PC-9 (cell line): ENCODE results near the gene PMIS2. TPM values are rescaled to one million over a fixed set of nuclear protein-coding genes. Genes with fewer than 3 reads are reported as not detected.

Experiments used
- BruUV-seq: library from RNA; stranded (reverse); fragments of 400-500 nt; replicated peaks from 2 replicates; lab custom pipeline; 2021; lab: Mats Ljungman, UMichigan
- CTCF ChIA-PET: fragments of 300-600 bp; sonication (Branson Sonifier 250); formaldehyde crosslinking; loops from one replicate; lab custom pipeline; 2022; ENCODE audit warnings: antibody characterized with exemption; lab: Charles Lee
- POLR2A ChIA-PET: fragments of 300-600 bp; sonication (Branson Sonifier 250); formaldehyde crosslinking; loops from one replicate; lab custom pipeline; 2022; ENCODE audit warnings: antibody characterized with exemption; ENCODE audit not compliant: unreplicated experiment; lab: Charles Lee
- DNase-seq, 2 experiments: peaks; one replicate each; pipeline versions ENCODE4 v3.0.0 to v3.0.0-alpha.2; 2015 to 2022; ENCODE audit warnings: mixed read lengths in 1 of 2
- H2AFZ ChIP-seq: fragments of 200-600 bp; sonication (generic); 2 replicates; pipeline ENCODE4 v1.8.1; 2017; ENCODE audit warnings: antibody characterized with exemption
- H3F3A ChIP-seq: fragments of 200-600 bp; sonication (generic); 2 replicates; pipeline ENCODE4 v1.8.1; 2017; ENCODE audit warnings: antibody characterized with exemption, mild to moderate bottlenecking, low read depth; ENCODE audit not compliant: insufficient read depth
- H3K27ac ChIP-seq: fragments of 200-600 bp; sonication (generic); 2 replicates; pipeline ENCODE4 v1.6.1; 2016; ENCODE audit warnings: mixed run types
- H3K27me3 ChIP-seq: fragments of 200-600 bp; sonication (generic); 2 replicates; pipeline ENCODE4 v1.6.1; 2016; ENCODE audit warnings: low read depth, mixed run types; ENCODE audit not compliant: insufficient read depth
- H3K36me3 ChIP-seq: fragments of 200-600 bp; sonication (generic); 2 replicates; pipeline ENCODE4 v1.6.1; 2016; ENCODE audit warnings: low read depth, mixed run types
- H3K4me1 ChIP-seq: fragments of 200-600 bp; sonication (generic); replicated peaks from 2 replicates; pipeline ENCODE4 v1.6.1; 2016; ENCODE audit warnings: mixed run types; ENCODE audit not compliant: insufficient read depth
- H3K4me2 ChIP-seq: fragments of 200-600 bp; sonication (generic); 2 replicates; pipeline ENCODE4 v1.6.1; 2017; ENCODE audit warnings: mixed run types
- H3K4me3 ChIP-seq: fragments of 200-600 bp; sonication (generic); 2 replicates; pipeline ENCODE4 v1.6.1; 2016; ENCODE audit warnings: mixed run types
- H3K79me2 ChIP-seq: fragments of 200-600 bp; sonication (generic); 2 replicates; pipeline ENCODE4 v1.6.1; 2017; ENCODE audit warnings: low read depth, mixed run types
- H3K9me2 ChIP-seq: fragments of 200-600 bp; sonication (generic); 2 replicates; pipeline ENCODE4 v1.8.1; 2017; ENCODE audit warnings: mild to moderate bottlenecking; ENCODE audit not compliant: insufficient read depth
- H3K9me3 ChIP-seq: fragments of 200-600 bp; sonication (generic); 2 replicates; pipeline ENCODE4 v1.8.1; 2016; ENCODE audit warnings: low read depth; ENCODE audit not compliant: insufficient read depth
- H4K20me1 ChIP-seq: fragments of 200-600 bp; sonication (generic); 2 replicates; pipeline ENCODE4 v1.8.1; 2017; ENCODE audit not compliant: insufficient read depth
- EZH2 ChIP-seq: fragments of 200-600 bp; sonication (generic); IDR thresholded peaks from 2 replicates; pipeline ENCODE4 v1.8.0; 2017; ENCODE audit warnings: antibody characterized with exemption, low read depth
- intact Hi-C: fragments of 100-400 bp; cut with micrococcal nuclease; formaldehyde crosslinking; loops from one replicate; pipeline ENCODE4 v1.10.0; 2022; ENCODE audit not compliant: unreplicated experiment
- total RNA-seq: library from RNA; stranded (reverse); gene quantifications from 2 replicates; pipeline ENCODE4 v1.2.3, GENCODE V29; 2021
- TF ChIP-seq, protein P1 (sequence below): fragments of 200-600 bp; sonication (generic); conservative IDR thresholded peaks from 2 replicates; pipeline ENCODE4 v1.6.1; 2017; ENCODE audit warnings: mixed run types, antibody characterized with exemption, mild to moderate bottlenecking, moderate library complexity

Gene PMIS2
- total RNA-seq, 1 experiment from 2014 or later = not detected

DNA sequence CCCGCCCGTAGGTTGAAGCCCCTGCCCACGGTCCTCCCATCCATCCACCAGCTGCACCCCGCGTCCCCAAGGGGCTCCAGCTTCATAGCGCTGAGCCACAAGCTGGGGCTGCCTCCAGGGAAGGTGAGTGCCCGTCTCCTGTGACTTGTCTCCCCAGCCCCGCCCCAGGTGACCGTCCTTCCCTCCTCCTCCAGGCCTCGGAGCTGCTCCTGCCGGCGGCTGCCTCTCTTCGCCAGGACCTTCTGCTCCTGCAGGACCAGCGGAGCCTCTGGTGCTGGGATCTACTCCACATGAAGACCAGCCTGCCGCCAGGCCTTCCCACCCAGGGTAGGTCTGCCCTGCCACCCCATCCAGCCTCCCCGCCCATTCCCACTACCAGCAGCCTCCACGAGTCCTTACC lies 34.0 kb downstream of the PMIS2 start:
- Histone ChIP-seq H3K27ac (no peak overlapping the region), H3K4me2 (no peak overlapping the region), H3F3A (no peaks in the 10 kb centered on the region), H3K27me3 (no peaks in the 10 kb centered on the region), H3K9me3 (no peaks in the 10 kb centered on the region), H3K4me1 (no peaks in the 10 kb centered on the region), H3K36me3 (no peaks in the 10 kb centered on the region), H3K4me3 (no peak overlapping the region), H3K79me2 (no peaks in the 10 kb centered on the region), H3K9me2 (no peaks in the 10 kb centered on the region), H2AFZ (no peak overlapping the region), H4K20me1 (no peaks in the 10 kb centered on the region)
- ChIA-PET POLR2A (no interaction called here), CTCF (no interaction called here)
- no TSS peak for BruUV-seq
- intact Hi-C loops = no loop called here
- TF ChIP-seq, protein P1, sequence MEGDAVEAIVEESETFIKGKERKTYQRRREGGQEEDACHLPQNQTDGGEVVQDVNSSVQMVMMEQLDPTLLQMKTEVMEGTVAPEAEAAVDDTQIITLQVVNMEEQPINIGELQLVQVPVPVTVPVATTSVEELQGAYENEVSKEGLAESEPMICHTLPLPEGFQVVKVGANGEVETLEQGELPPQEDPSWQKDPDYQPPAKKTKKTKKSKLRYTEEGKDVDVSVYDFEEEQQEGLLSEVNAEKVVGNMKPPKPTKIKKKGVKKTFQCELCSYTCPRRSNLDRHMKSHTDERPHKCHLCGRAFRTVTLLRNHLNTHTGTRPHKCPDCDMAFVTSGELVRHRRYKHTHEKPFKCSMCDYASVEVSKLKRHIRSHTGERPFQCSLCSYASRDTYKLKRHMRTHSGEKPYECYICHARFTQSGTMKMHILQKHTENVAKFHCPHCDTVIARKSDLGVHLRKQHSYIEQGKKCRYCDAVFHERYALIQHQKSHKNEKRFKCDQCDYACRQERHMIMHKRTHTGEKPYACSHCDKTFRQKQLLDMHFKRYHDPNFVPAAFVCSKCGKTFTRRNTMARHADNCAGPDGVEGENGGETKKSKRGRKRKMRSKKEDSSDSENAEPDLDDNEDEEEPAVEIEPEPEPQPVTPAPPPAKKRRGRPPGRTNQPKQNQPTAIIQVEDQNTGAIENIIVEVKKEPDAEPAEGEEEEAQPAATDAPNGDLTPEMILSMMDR = no peak
- no peak for TF ChIP-seq EZH2
- no peak for DNase-seq

DNA sequence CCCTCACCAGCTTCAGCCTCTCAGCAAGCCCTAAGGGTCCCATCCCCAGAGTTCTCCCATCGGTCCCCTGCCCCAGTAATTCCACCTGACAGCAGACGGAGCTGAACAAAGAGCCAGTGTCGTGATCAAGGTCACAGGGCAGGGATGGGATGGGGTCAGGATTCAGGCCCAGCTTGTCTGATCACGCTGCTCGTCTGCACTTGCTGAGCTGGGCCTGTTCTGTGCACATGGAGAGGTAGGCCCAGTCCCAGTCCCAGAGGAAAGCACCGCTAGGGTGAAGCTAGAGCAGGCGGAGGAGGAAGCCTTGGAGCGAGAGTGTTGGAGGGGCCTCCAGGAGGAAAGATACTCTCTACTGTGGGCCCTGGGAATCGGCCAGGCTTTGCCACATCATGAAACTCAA lies 35.7 kb downstream of the PMIS2 start:
- no peaks in the 10 kb centered on the region for H3K79me2 ChIP-seq
- H3K27me3 ChIP-seq = no peaks in the 10 kb centered on the region
- DNase-seq = no peak
- no peaks in the 10 kb centered on the region for H3K9me3 ChIP-seq
- no peak overlapping the region for H2AFZ ChIP-seq
- H3K27ac ChIP-seq = no peak overlapping the region
- intact Hi-C loops = no loop called here
- ChIA-PET CTCF (no interaction called here), POLR2A (no interaction called here)
- H3K9me2 ChIP-seq = no peaks in the 10 kb centered on the region
- H3K4me2 ChIP-seq = no peak overlapping the region
- no peaks in the 10 kb centered on the region for H4K20me1 ChIP-seq
- BruUV-seq = no TSS peak
- no peak for TF ChIP-seq EZH2
- TF ChIP-seq, protein P1 = no peak
- H3F3A ChIP-seq = no peaks in the 10 kb centered on the region
- no peaks in the 10 kb centered on the region for H3K4me1 ChIP-seq
- H3K36me3 ChIP-seq = no peaks in the 10 kb centered on the region
- no peak overlapping the region for H3K4me3 ChIP-seq

DNA sequence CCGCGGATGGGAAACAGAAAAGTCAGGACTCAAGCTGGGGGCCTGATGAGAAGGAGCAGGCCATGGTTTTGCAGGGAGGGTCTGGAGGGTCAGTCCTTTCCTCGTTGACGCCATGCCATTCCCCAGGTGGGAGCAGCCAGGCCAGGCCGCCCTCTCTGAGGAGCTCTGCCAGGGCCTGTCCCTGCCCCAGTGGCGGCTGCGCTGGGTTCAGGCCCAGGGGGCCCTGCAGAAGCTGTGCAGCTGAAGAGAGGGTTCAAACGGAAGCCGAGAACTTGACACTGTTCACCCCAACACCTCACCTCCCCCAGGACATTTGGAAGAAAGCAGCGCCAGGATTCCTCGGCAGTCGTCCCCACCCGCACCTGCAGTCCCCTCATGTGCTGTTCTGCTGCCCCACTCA lies 36.8 kb downstream of the PMIS2 start:
- ChIA-PET POLR2A (no interaction called here), CTCF (no interaction called here)
- H2AFZ ChIP-seq = no peak overlapping the region
- no TSS peak for BruUV-seq
- no peaks in the 10 kb centered on the region for H3K27me3 ChIP-seq
- H3K4me3 ChIP-seq = no peak overlapping the region
- intact Hi-C loops = no loop called here
- H3K27ac ChIP-seq = no peak overlapping the region
- peaks cover 2% of the 10 kb centered on the region for H3F3A ChIP-seq
- H3K9me2 ChIP-seq = no peaks in the 10 kb centered on the region
- H3K36me3 ChIP-seq = no peaks in the 10 kb centered on the region
- H3K9me3 ChIP-seq = no peaks in the 10 kb centered on the region
- H3K4me1 ChIP-seq = no peaks in the 10 kb centered on the region
- no peak overlapping the region for H3K4me2 ChIP-seq
- no peak for DNase-seq
- H3K79me2 ChIP-seq = no peaks in the 10 kb centered on the region
- H4K20me1 ChIP-seq = no peaks in the 10 kb centered on the region
- TF ChIP-seq, protein P1 = no peak
- no peak for TF ChIP-seq EZH2
